Activated CD4-positive, CD25-positive, alpha-beta regulatory T cell treated with anti-CD3 and anti-CD28 coated beads, Interleukin-2, amount 50 U/mL, for 72 hours (primary cell): ENCODE results near the gene SH2D4B.

Source experiments
- DNase-seq: peaks from one replicate; pipeline ENCODE4 v3.0.0; 2021

The SH2D4B gene

GRCh38 chr10:80504158-80504811 is 33.4 kb upstream of the SH2D4B start:
- no peak for DNase-seq

- DNase-seq: no peak
Measured at GRCh38 chr10:80504897-80505465, 32.7 kb upstream of the SH2D4B start.

DNA sequence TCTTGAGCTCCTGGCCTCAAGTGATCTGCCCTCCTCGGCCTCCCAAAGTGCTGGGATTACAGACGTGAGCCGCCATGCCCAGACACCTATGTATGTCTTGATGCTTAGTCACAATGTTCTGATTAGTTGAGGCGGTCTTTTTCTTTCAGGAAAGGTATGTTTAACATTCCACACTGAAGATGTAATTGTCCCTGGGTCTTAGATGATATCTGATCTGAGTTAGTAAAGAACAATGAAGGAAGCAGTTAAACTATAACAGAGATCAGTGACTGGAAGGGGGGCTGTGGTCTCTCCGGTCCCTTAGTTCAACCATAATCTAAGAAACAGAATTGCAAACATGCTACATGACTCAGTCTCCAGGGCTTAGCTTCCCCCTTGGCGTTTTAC is 31.5 kb upstream of the SH2D4B start:
- DNase-seq: no peak

- no peak for DNase-seq
Measured at GRCh38 chr10:80506836-80507487, 30.7 kb upstream of the SH2D4B start.

- DNase-seq: no peak
Measured at GRCh38 chr10:80509108-80509402, 28.6 kb upstream of the SH2D4B start.

GRCh38 chr10:80509403-80510161 is 28.1 kb upstream of the SH2D4B start:
- no peak for DNase-seq

GRCh38 chr10:80512031-80512526 is 25.6 kb upstream of the SH2D4B start:
- no peak for DNase-seq

DNA sequence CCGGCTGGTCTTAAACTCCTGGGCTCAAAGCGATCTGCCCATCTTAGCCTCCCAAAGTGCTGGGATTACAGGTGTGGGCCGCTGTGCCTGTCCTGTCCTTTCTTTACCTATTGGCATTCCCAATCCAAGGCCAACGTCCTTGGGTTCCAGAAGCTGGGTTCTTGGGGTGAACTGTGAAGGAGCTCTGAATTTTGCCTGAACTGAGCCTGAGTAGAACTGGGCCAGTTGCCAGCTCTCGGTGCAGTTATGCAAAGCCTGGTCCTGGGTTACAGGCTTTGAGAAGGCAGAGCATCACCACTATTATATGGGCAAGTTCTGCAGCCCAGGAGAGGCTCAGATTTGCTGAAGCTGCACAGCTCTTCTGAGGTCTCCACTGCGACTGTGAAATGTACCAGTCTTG is 24.6 kb upstream of the SH2D4B start:
- DNase-seq: no peak

- DNase-seq: no peak
Measured at GRCh38 chr10:80515511-80515910, 22.2 kb upstream of the SH2D4B start.

GRCh38 chr10:80515941-80516340 is 21.8 kb upstream of the SH2D4B start:
- no peak for DNase-seq

DNA sequence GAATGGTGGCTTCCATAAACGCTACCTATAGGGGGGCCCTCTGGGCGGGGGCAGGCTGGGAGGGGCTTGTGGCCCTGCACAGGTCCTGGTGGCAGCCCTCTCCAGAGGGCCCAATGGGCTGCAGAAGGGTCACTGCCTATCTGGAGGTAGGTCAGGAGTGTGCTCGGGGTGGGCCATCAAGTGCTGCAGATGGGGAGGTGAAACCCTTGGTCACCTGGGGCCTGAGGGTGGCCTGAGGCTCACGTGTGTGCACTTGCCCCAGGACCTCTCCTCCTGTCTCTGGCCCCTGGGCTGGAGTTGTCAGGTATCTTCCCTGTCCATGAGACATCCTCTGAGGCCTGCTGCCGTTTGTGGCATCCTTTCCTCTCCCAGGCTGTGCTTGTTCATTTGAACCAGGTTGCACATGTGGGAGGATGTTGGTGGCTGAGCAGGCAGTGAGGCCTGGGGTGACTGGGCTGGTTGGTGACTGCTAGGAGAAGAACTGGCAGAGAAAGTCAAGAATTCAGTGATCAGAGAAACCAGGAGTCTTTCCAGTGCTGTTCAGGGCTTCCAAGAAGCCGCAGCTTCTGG is 21.1 kb upstream of the SH2D4B start:
- DNase-seq: no peak

DNA sequence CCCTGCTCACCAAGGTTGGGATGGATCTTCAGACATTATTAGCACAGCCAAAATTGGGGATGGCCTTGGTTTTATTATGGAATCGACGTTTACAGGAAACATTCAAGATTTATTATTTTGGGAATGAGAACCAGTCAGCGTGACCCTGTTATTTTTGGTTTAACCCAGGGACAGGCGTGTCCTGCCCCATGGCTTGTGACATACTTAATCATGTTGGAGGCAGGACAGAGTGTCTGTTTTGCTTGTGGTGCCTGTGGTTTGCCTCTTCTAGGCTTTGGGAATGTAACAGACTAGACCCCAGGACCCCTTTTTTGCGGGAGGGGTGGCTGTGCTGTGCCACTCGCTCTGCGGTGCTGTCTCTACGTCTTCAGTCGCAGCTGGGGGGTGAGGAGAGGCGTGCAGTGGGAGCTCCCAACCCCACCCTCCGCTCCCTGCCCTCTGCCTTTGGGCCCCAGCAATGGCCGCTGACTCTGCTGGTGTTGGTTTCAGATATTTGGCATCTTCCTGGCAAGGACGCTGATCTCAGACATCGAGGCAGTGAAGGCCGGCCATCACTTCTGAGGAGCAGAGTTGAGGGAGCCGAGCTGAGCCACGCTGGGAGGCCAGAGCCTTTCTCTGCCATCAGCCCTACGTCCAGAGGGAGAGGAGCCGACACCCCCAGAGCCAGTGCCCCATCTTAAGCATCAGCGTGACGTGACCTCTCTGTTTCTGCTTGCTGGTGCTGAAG is 20.1 kb upstream of the SH2D4B start:
- no peak for DNase-seq

DNA sequence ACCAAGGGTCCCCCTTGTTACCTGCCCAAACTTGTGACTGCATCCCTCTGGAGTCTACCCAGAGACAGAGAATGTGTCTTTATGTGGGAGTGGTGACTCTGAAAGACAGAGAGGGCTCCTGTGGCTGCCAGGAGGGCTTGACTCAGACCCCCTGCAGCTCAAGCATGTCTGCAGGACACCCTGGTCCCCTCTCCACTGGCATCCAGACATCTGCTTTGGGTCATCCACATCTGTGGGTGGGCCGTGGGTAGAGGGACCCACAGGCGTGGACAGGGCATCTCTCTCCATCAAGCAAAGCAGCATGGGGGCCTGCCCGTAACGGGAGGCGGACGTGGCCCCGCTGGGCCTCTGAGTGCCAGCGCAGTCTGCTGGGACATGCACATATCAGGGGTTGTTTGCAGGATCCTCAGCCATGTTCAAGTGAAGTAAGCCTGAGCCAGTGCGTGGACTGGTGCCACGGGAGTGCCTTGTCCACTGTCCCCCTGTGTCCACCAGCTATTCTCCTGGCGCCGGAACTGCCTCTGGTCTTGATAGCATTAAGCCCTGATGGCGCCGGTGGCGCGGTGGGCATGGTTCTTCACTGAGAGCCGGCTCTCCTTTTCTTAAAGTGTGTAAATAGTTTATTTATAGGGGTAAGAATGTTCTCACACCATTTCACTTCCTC is 19.4 kb upstream of the SH2D4B start:
- DNase-seq: no peak

DNA sequence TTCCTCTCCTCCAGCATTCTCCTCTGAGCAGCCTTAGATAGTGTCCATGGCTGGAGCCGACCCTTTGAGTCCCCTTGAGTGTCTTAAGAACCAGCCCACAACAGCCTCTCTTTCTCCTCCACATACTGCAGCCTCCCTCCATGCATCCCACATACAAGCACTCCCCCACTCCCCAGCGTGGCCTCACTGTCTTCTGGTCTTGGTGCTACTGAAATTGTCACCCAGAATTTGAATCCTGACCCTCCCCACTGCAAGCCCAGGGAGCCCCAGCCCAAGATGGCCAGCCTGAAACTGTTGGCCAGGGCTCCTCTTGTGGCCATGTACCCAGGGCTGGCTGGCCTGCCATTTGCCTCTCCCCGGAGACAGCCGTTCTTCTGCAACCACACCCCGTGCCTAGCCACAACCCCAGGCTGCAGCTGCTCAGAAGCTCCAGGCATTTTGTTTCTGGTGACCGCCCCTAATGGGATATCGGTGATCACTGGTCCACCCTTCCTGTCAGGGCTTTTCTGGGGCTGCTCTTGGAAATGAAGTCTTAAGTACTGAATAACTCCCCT is 18.8 kb upstream of the SH2D4B start:
- no peak for DNase-seq

- no peak for DNase-seq
Measured at GRCh38 chr10:80519936-80520650, 17.6 kb upstream of the SH2D4B start.

GRCh38 chr10:80520661-80521470 is 16.8 kb upstream of the SH2D4B start:
- no peak for DNase-seq

GRCh38 chr10:80522756-80523363 is 14.8 kb upstream of the SH2D4B start:
- no peak for DNase-seq

DNA sequence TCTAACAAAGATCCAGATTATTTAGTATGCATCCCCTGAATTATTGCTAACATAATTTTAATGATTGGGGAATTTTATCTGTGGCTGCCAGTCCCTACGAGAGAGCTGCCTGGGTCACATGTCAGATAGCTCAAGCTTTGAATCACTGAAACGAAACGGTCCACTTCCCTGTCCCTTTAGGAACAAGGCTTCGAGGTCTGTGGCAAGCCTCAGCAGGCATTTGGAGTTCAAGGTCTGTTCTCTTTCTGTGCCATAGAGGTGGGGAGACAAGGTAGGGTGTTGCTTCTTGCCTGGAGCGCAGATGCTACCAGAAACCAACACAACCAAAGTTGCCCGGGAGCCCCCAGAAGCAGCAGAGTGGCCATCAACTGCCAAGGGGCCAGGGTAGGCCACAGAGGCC is 13.9 kb upstream of the SH2D4B start:
- no peak for DNase-seq

- DNase-seq: no peak
Measured at GRCh38 chr10:80524190-80524909, 13.4 kb upstream of the SH2D4B start.
